NCI-H524 treated with DMSO at 0.1 percent for 48 hours (cell line): ENCODE results near the gene THAP8.
A peak's percentile ranks its signal among the peaks of the same experiment; 100 is the strongest.

Experiments
- DNase-seq: peaks from one replicate; lab custom pipeline; 2025; lab: John Stamatoyannopoulos, UW

Gene THAP8

GRCh38 chr19:35995048-35995993, 58.8 kb downstream of the THAP8 start, which contains the start of gene SDHAF1:
Gene SDHAF1 (plus strand): TSS chr19:35995188. CDS start chr19:35995275, 87 bp downstream.
- DNase-seq = peak; percentile 85

- DNase-seq = no peak
Measured at GRCh38 chr19:35993923-35994598, 60.0 kb downstream of the THAP8 start.

- DNase-seq = no peak
Measured at GRCh38 chr19:35992907-35993765, 60.9 kb downstream of the THAP8 start.

GRCh38 chr19:35991731-35992450, 62.2 kb downstream of the THAP8 start:
- DNase-seq = peak; percentile 60

GRCh38 chr19:35990771-35991730, 63.0 kb downstream of the THAP8 start:
- no peak for DNase-seq

- no peak for DNase-seq
Measured at GRCh38 chr19:35990156-35990555, 63.9 kb downstream of the THAP8 start.

GRCh38 chr19:35988824-35989223, 65.3 kb downstream of the THAP8 start:
- no peak for DNase-seq

- DNase-seq = no peak
Measured at GRCh38 chr19:35987571-35987896, 66.6 kb downstream of the THAP8 start.

- DNase-seq = peak; percentile 45
Measured at GRCh38 chr19:35986664-35987570, 67.2 kb downstream of the THAP8 start.

GRCh38 chr19:35986111-35986510, 68.0 kb downstream of the THAP8 start:
- DNase-seq = no peak
